Stomach (tissue), 4 donors: ENCODE measurements around the gene ZNF526.

Experiments used
- CTCF ChIP-seq, 7 experiments: fragments of 450-650 bp in 4 of 7; fragments of 200-600 bp in 3 of 7; sonication (generic) in 3 of 7; IDR thresholded peaks; one replicate each; pipeline ENCODE4 v1.5.1; 2016 to 2019; ENCODE audit warnings: antibody characterized with exemption in 7 of 7, control low read depth in 2 of 7, mild to moderate bottlenecking in 1 of 7
- EP300 ChIP-seq: sonication (generic); formaldehyde crosslinking; IDR thresholded peaks from one replicate; pipeline ENCODE4 v1.6.1; 2017; ENCODE audit warnings: antibody characterized with exemption
- POLR2A ChIP-seq, 4 donors: fragments of 450-650 bp; IDR thresholded peaks; one replicate each; pipeline ENCODE4 v1.6.1; 2016; ENCODE audit warnings: antibody characterized with exemption in 4 of 4, control low read depth in 2 of 4, mild to moderate bottlenecking in 1 of 4, moderate library complexity in 1 of 4

DNA sequence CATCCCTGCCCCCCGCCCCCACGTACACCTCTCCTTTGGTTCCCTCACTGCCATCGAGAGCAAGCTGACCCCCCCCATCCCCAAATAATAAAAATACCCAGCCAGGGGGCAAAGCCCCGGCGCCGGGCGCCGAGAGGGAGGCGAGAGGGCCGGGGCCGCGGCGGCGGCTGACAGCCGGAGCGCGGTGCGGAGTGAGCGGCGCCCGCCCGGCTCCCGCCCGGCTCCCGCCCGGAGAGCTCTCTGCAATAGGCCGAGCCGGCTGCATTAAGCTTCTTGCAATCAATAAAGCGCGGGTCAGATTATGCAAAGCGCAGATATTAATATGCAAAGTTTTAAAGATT, 43.5 kb upstream of the ZNF526 start:
- no peak for TF ChIP-seq CTCF (IDR thresholded peaks at IDR 0.05)
- no peak for TF ChIP-seq POLR2A (IDR thresholded peaks at IDR 0.05)
- TF ChIP-seq EP300: no peak
